ENCODE data around the gene COG1.

DNA sequence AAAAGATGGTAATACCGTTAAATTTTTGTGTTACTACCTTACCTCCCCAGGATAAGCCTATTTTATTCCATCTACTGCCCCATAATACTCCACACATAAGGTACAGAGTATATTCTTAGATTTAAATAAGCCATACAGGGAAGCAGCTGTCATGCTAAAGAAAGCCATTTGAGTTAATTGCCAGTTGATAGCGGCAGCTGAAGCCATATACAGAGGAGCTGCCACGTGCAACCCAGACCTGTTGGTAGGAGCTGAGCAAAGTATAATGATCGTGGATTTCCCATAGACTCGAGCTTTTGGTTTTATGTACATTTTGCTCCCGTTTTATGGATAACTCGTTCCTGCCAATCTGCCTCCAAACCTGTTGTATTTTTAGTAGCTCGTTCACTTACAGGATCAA lies 56.8 kb downstream of the COG1 start:
- TF ChIP-seq, protein P1, sequence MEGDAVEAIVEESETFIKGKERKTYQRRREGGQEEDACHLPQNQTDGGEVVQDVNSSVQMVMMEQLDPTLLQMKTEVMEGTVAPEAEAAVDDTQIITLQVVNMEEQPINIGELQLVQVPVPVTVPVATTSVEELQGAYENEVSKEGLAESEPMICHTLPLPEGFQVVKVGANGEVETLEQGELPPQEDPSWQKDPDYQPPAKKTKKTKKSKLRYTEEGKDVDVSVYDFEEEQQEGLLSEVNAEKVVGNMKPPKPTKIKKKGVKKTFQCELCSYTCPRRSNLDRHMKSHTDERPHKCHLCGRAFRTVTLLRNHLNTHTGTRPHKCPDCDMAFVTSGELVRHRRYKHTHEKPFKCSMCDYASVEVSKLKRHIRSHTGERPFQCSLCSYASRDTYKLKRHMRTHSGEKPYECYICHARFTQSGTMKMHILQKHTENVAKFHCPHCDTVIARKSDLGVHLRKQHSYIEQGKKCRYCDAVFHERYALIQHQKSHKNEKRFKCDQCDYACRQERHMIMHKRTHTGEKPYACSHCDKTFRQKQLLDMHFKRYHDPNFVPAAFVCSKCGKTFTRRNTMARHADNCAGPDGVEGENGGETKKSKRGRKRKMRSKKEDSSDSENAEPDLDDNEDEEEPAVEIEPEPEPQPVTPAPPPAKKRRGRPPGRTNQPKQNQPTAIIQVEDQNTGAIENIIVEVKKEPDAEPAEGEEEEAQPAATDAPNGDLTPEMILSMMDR (IDR thresholded peaks at IDR 0.05), result no peak
- TF ChIP-seq POLR2AphosphoS5 (IDR thresholded peaks at IDR 0.05) (no peak), POLR2A (IDR thresholded peaks at IDR 0.05) (no peak)

All from prostate gland (tissue), 2 donors.